Measurements from ENCODE around the gene UBA52.
A peak's percentile ranks its signal among the peaks of the same experiment; 100 is the strongest.

The UBA52 gene

GRCh38 chr19:18587561-18587960 lies 15.9 kb downstream of the UBA52 start:
- no peak overlapping the region; the same call in 1 of the 2 replicates for H3K27ac ChIP-seq (replicated peaks)
- no peak overlapping the region for H3K4me3 ChIP-seq (replicated peaks; ENCODE audit: insufficient read depth, low read length)

DNA sequence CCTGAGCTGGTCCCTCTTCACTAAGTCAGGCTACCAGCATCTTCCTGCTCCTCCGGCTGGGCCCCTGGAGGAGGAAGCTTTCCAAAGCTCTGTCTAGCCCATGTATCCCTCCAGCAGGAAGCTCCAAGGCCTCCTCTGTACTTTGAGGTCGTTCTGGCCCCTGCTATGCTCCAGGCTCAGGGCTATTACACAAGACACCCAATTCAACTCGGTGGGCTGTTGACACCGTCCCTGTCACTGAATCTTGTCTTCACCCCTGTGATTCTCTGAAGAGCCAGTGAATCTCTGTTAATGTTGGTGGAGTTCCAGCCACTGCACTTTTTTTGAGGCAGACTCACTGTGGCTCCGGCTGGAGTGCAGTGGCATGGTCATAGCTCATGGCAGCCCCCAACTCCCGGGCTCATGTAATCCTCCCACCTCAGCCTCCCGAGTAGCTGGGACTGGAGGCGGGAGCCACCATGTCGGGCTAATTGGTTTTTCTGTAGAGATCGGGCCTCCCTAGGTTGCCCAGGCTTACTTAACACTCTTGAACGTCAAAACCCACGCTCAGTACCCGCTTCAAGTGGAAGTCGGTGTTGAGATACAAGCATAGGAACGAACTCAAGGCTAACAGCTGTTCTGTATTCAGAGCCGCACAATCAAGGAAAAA lies 16.4 kb downstream of the UBA52 start:
- Histone ChIP-seq H3K27me3 (ENCODE audit: insufficient read depth, poor library complexity, severe bottlenecking) (no peaks in the 10 kb centered on the region), H3K4me3 (replicated peaks; ENCODE audit: insufficient read depth, low read length) (peak overlapping the region; percentile 73), H3K27ac (replicated peaks) (peak overlapping the region; percentile 82)
- TF ChIP-seq SPI1 (IDR thresholded peaks at IDR 0.05; ENCODE audit: borderline replicate concordance, low read depth) (no peak), GABPA (IDR thresholded peaks at IDR 0.05; ENCODE audit: low read depth) (no peak), POLR2AphosphoS5 (IDR thresholded peaks at IDR 0.05; ENCODE audit: low read depth) (no peak), CTCF (IDR thresholded peaks at IDR 0.05; ENCODE audit: insufficient read depth, low read length) (no peak)
- TF ChIP-seq, protein P1, sequence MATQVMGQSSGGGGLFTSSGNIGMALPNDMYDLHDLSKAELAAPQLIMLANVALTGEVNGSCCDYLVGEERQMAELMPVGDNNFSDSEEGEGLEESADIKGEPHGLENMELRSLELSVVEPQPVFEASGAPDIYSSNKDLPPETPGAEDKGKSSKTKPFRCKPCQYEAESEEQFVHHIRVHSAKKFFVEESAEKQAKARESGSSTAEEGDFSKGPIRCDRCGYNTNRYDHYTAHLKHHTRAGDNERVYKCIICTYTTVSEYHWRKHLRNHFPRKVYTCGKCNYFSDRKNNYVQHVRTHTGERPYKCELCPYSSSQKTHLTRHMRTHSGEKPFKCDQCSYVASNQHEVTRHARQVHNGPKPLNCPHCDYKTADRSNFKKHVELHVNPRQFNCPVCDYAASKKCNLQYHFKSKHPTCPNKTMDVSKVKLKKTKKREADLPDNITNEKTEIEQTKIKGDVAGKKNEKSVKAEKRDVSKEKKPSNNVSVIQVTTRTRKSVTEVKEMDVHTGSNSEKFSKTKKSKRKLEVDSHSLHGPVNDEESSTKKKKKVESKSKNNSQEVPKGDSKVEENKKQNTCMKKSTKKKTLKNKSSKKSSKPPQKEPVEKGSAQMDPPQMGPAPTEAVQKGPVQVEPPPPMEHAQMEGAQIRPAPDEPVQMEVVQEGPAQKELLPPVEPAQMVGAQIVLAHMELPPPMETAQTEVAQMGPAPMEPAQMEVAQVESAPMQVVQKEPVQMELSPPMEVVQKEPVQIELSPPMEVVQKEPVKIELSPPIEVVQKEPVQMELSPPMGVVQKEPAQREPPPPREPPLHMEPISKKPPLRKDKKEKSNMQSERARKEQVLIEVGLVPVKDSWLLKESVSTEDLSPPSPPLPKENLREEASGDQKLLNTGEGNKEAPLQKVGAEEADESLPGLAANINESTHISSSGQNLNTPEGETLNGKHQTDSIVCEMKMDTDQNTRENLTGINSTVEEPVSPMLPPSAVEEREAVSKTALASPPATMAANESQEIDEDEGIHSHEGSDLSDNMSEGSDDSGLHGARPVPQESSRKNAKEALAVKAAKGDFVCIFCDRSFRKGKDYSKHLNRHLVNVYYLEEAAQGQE (IDR thresholded peaks at IDR 0.05; ENCODE audit: insufficient replicate concordance, low read depth): no peak
- no peak for DNase-seq (ENCODE audit: low read depth in 1 of 2, low spot score in 1 of 2)

More at GRCh38 chr19:18587561-18587960, 15.9 kb downstream of the UBA52 start:
- TF ChIP-seq, protein P1 (IDR thresholded peaks at IDR 0.05; ENCODE audit: insufficient replicate concordance, low read depth): no peak
- TF ChIP-seq POLR2AphosphoS5 (IDR thresholded peaks at IDR 0.05; ENCODE audit: low read depth) (no peak), SPI1 (IDR thresholded peaks at IDR 0.05; ENCODE audit: borderline replicate concordance, low read depth) (no peak), GABPA (IDR thresholded peaks at IDR 0.05; ENCODE audit: low read depth) (no peak), CTCF (IDR thresholded peaks at IDR 0.05; ENCODE audit: insufficient read depth, low read length) (no peak)
- H3K27me3 ChIP-seq (ENCODE audit: insufficient read depth, poor library complexity, severe bottlenecking): no peaks in the 10 kb centered on the region
- no peak for DNase-seq (ENCODE audit: low read depth in 1 of 2, low spot score in 1 of 2)

GRCh38 chr19:18588611-18589379 lies 17.1 kb downstream of the UBA52 start, which contains the start of gene REX1BD:
Gene REX1BD, plus strand, starts transcription at chr19:18588798. Its CDS starts 4 bp downstream, at chr19:18588802.
- peak; percentile 91 to 92 for DNase-seq (ENCODE audit: low read depth in 1 of 2, low spot score in 1 of 2)
- peak within 1 kb of the TSS; percentile 73 for H3K4me3 ChIP-seq (replicated peaks; ENCODE audit: insufficient read depth, low read length)
- H3K27ac ChIP-seq (replicated peaks): peak within 1 kb of the TSS; percentile 82
- TF ChIP-seq CTCF (IDR thresholded peaks at IDR 0.05; ENCODE audit: insufficient read depth, low read length) (peak; percentile 53), GABPA (IDR thresholded peaks at IDR 0.05; ENCODE audit: low read depth) (peak; percentile 51; the same call in 1 of the 2 replicates), POLR2AphosphoS5 (IDR thresholded peaks at IDR 0.05; ENCODE audit: low read depth) (peak; percentile 85), SPI1 (IDR thresholded peaks at IDR 0.05; ENCODE audit: borderline replicate concordance, low read depth) (peak; percentile 33; the same call in 1 of the 2 replicates)
- TF ChIP-seq, protein P1 (IDR thresholded peaks at IDR 0.05; ENCODE audit: insufficient replicate concordance, low read depth): peak; percentile 29
- H3K27me3 ChIP-seq (ENCODE audit: insufficient read depth, poor library complexity, severe bottlenecking): no peaks in the 10 kb centered on the region

All from HL-60 (cell line).